Thoracic aorta (tissue), 2 donors: ENCODE data around the gene CREG1. TPM values are rescaled to one million over a fixed set of nuclear protein-coding genes. Genes with fewer than 3 reads are reported as not detected.

Experiments used
- ATAC-seq: fragments of 150-250 bp; one replicate; pipeline ENCODE4 v1.8.0; 2017; ENCODE audit warnings: low read depth; ENCODE audit not compliant: insufficient number of reproducible peaks, low FRiP score
- DNase-seq: peaks from one replicate; pipeline ENCODE4 v3.0.0-alpha.2; 2020; ENCODE audit warnings: low spot score
- H3K27ac ChIP-seq, 2 donors: fragments of 200-600 bp; sonication (generic); 1 replicate in 1 of 2; 2 replicates in 1 of 2; pipeline ENCODE4 v1.5.1; 2016; ENCODE audit warnings: mild to moderate bottlenecking in 2 of 2, moderate library complexity in 2 of 2
- H3K27me3 ChIP-seq: fragments of 200-600 bp; sonication (generic); replicated peaks from 2 replicates; pipeline ENCODE4 v1.6.0; 2016; ENCODE audit warnings: mild to moderate bottlenecking; ENCODE audit not compliant: insufficient read depth
- H3K36me3 ChIP-seq: fragments of 200-600 bp; sonication (generic); one replicate; pipeline ENCODE4 v1.5.1; 2016
- H3K4me1 ChIP-seq, 2 donors: fragments of 200-600 bp; sonication (generic); 1 replicate in 1 of 2; 2 replicates in 1 of 2; pipeline versions ENCODE4 v1.5.1 to v1.6.0; 2016; ENCODE audit warnings: low read depth in 2 of 2, mild to moderate bottlenecking in 1 of 2; ENCODE audit not compliant: control insufficient read depth in 1 of 2
- H3K4me3 ChIP-seq: fragments of 200-600 bp; sonication (generic); 2 replicates; pipeline ENCODE4 v1.5.1; 2016; ENCODE audit warnings: mild to moderate bottlenecking
- H3K9me3 ChIP-seq: fragments of 200-600 bp; sonication (generic); 2 replicates; pipeline ENCODE4 v1.5.1; 2016
- CTCF ChIP-seq: fragments of 200-600 bp; sonication (generic); IDR thresholded peaks from one replicate; pipeline ENCODE4 v1.5.1; 2019; ENCODE audit warnings: antibody characterized with exemption
- total RNA-seq, 2 donors: library from RNA; depleted of rRNA; stranded (reverse); fragments of >200 nt; gene quantifications; one replicate each; pipeline versions ENCODE4 v1.1.0 to v1.2.3, GENCODE V29; 2016

Gene CREG1
- total RNA-seq, 2 donors from 2014 or later: 187 to 266 TPM

- DNase-seq (no peak), ATAC-seq (no peak)
- no peaks in the 10 kb centered on the region for H3K4me1 ChIP-seq
- H3K4me3 ChIP-seq: no peak overlapping the region
- no peak for TF ChIP-seq CTCF
- no peak overlapping the region for H3K27ac ChIP-seq
- no peaks in the 10 kb centered on the region for H3K9me3 ChIP-seq
- H3K36me3 ChIP-seq: peaks cover 4% of the 10 kb centered on the region
- H3K27me3 ChIP-seq: no peaks in the 10 kb centered on the region
Measured at GRCh38 chr1:167542109-167543032, 11.2 kb downstream of the CREG1 start.

DNA sequence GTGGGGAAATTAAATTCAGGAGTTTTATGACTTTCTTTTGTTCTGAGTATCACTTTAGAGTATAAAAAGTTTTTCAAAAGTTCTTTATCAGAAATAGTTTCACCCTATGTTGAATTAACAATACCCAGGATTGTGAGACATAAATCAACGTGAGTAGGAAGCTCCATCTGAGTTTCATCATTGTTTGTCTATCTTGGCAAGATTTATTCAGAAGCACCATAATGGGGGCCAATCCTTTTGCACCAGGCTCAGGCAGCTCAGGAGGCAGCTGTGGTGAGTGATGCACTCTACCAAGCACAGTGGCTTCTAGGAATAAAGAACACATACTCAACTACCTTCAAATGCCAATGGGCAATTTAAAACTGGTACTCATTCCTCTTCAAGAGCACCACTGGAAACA, 12.0 kb downstream of the CREG1 start:
- no peak for TF ChIP-seq CTCF
- H3K4me1 ChIP-seq: no peaks in the 10 kb centered on the region
- ATAC-seq: no peak
- no peaks in the 10 kb centered on the region for H3K27me3 ChIP-seq
- peaks cover 4% of the 10 kb centered on the region for H3K36me3 ChIP-seq
- no peak overlapping the region for H3K4me3 ChIP-seq
- H3K27ac ChIP-seq: no peak overlapping the region
- no peak for DNase-seq
- H3K9me3 ChIP-seq: no peaks in the 10 kb centered on the region

DNA sequence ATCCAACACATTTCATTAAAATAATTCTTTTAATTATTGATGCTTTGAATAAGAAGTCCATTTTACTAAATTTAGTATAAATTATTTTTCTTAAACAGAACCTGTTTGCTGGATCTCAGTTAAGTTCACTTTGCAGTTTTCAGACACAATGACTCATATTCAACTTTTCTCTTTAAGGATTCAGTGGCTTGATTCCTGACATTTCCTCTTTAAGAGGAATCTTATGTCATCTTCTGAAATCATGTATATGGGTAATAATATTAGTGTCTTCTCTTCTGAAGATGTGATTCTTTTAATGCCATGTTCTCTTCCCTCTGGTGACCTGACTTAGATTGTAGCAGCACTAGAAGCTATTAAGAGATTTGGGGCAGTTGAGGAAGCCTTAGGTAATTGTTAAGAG, 12.6 kb downstream of the CREG1 start:
- H3K27me3 ChIP-seq: no peaks in the 10 kb centered on the region
- H3K9me3 ChIP-seq: no peaks in the 10 kb centered on the region
- no peak for DNase-seq
- no peak overlapping the region for H3K4me3 ChIP-seq
- peaks cover 4% of the 10 kb centered on the region for H3K36me3 ChIP-seq
- no peak for ATAC-seq
- no peak overlapping the region for H3K27ac ChIP-seq
- no peaks in the 10 kb centered on the region for H3K4me1 ChIP-seq
- TF ChIP-seq CTCF: no peak

DNA sequence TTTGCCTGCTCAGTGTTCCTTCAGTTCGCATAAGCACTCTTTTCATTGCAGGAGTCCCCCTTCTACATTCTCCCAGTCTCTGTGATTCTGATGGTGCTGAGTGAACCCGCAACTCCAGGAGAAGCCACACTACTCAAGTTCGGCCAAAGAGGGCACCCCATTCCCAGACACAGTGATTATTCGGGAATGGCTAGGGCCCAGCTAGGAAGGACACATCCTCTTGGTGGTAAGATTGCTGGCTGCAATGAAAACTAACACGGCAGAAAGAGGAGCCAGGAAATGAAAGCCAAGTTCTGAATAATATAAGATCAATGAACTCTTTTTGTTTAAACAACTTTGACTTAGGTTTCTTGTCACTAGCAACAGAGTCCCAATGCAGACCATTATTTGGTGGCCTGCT, 14.9 kb downstream of the CREG1 start:
- no peak for ATAC-seq
- no peak for DNase-seq
- Histone ChIP-seq H3K36me3 (peaks cover 4% of the 10 kb centered on the region), H3K4me3 (no peak overlapping the region), H3K9me3 (no peaks in the 10 kb centered on the region), H3K27me3 (no peaks in the 10 kb centered on the region), H3K4me1 (peaks cover under 1% of the 10 kb centered on the region in 2 donors), H3K27ac (no peak overlapping the region)
- no peak for TF ChIP-seq CTCF

DNA sequence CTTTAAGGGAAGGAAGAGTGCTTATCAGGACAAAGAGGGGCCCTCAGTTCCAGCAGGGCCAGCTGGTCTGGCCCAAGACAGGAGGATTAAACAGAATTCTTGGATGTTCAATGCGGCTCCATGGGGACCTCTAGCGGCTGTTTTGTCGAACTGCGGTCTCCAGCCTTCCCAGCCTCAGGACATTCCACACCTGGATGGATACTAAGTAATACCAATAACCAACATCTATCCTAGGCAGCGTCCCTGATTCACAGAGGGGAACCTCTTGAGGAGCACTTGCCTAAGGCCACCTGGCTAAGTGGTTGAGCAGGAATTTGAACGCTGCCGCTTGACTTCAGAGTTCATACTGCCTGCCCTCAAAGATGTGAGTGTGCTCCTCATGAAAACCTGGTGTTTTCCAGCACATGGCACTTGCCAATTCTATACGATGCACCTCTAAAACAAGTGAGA, 19.7 kb downstream of the CREG1 start:
- H3K36me3 ChIP-seq: no peaks in the 10 kb centered on the region
- H3K27me3 ChIP-seq: no peaks in the 10 kb centered on the region
- DNase-seq (no peak), ATAC-seq (peak; percentile 73)
- H3K4me1 ChIP-seq: peaks cover 3 to 5% of the 10 kb centered on the region in 2 donors
- no peaks in the 10 kb centered on the region for H3K9me3 ChIP-seq
- TF ChIP-seq CTCF: peak; percentile 85
- no peak overlapping the region for H3K27ac ChIP-seq
- H3K4me3 ChIP-seq: no peak overlapping the region
